HepG2 (cell line): ENCODE data around the gene QRFP. TPM values are rescaled to one million over a fixed set of nuclear protein-coding genes. Genes with fewer than 3 reads are reported as not detected.

ENCODE experiments used
- ATAC-seq: fragments of 200-7000 bp; cut with Tn5 transposase; 3 replicates; pipeline ENCODE4 v1.9.1; 2020; ENCODE audit warnings: mild to moderate bottlenecking, moderate library complexity
- BruUV-seq: library from RNA; stranded (reverse); fragments of 400-500 nt; replicated peaks from 2 replicates; lab custom pipeline; 2021; lab: Mats Ljungman, UMichigan
- CTCF ChIA-PET: fragments of 300-600 bp; formaldehyde crosslinking; extraction: SDS; loops from one replicate; lab custom pipeline; 2021; ENCODE audit warnings: low total read pairs, inconsistent platforms, low intra/inter-chr PET ratio; lab: Yijun Ruan, JAX
- POLR2A ChIA-PET: fragments of 350-600 bp; sonication (Branson Sonifier 250); formaldehyde crosslinking; loops from one replicate; lab custom pipeline; 2020; ENCODE audit warnings: antibody characterized with exemption, inconsistent platforms; lab: Yijun Ruan, JAX
- DNase-seq: peaks from one replicate; pipeline ENCODE4 v3.0.0-alpha.2; 2015; ENCODE audit warnings: low spot score
- FAIRE-seq: peaks from 3 replicates; lab custom pipeline; 2011; peaks lifted over from hg19 to GRCh38; lab: Jason Lieb, UNC
- H2AFZ ChIP-seq: one replicate; pipeline ENCODE4 v1.6.1; 2011; ENCODE audit warnings: low read length, inconsistent platforms
- H3K27ac ChIP-seq: fragments of 300-600 bp; 3 replicates; pipeline ENCODE4 v1.8.0; 2011; ENCODE audit warnings: mixed run types, mild to moderate bottlenecking, mixed read lengths, low read length, inconsistent platforms; ENCODE audit not compliant: insufficient read depth; ENCODE audit errors: extremely low read length
- H3K27me3 ChIP-seq, 2 experiments: fragments of 200-600 bp in 1 of 2; 2 replicates in 1 of 2; 3 replicates in 1 of 2; pipeline versions ENCODE4 v1.6.0 to v1.8.0; 2011; ENCODE audit warnings: low read length in 2 of 2, mild to moderate bottlenecking in 2 of 2, moderate library complexity in 2 of 2, inconsistent platforms in 1 of 2; ENCODE audit not compliant: insufficient read depth in 2 of 2, control insufficient read depth in 1 of 2
- H3K36me3 ChIP-seq, 2 experiments: fragments of 200-600 bp in 1 of 2; replicated peaks in 1 of 2; 2 replicates in 1 of 2; 3 replicates in 1 of 2; pipeline versions ENCODE4 v1.5.1 to v1.8.0; 2011; ENCODE audit warnings: low read length in 2 of 2, inconsistent platforms in 1 of 2; ENCODE audit not compliant: insufficient read depth in 2 of 2, control insufficient read depth in 1 of 2
- H3K4me1 ChIP-seq: 2 replicates; pipeline ENCODE4 v1.5.1; 2012; ENCODE audit warnings: low read length, inconsistent platforms; ENCODE audit not compliant: insufficient read depth
- H3K4me2 ChIP-seq: 2 replicates; pipeline ENCODE4 v1.6.0; 2011; ENCODE audit warnings: low read depth, low read length, inconsistent platforms
- H3K4me3 ChIP-seq, 3 experiments: fragments of 200-600 bp in 1 of 3; sonication (generic), shearing (Covaris generic) in 1 of 3; replicated peaks in 1 of 3; 2 replicates each; pipeline ENCODE4 v1.5.1; 2011 to 2016; ENCODE audit warnings: low read length in 3 of 3, inconsistent platforms in 2 of 3, low read depth in 2 of 3, mild to moderate bottlenecking in 2 of 3, control low read depth in 1 of 3, mixed read lengths in 1 of 3; ENCODE audit not compliant: insufficient read depth in 1 of 3
- H3K79me2 ChIP-seq: one replicate; pipeline ENCODE4 v1.6.1; 2011; ENCODE audit warnings: low read length, inconsistent platforms; ENCODE audit not compliant: insufficient read depth
- H3K9ac ChIP-seq: 2 replicates; pipeline ENCODE4 v1.6.0; 2011; ENCODE audit warnings: mild to moderate bottlenecking, low read depth, low read length, inconsistent platforms; ENCODE audit not compliant: insufficient read depth
- H3K9me3 ChIP-seq: 2 replicates; pipeline ENCODE4 v1.5.1; 2012; ENCODE audit warnings: mild to moderate bottlenecking, low read length
- H4K20me1 ChIP-seq: 2 replicates; pipeline ENCODE4 v1.6.0; 2011; ENCODE audit warnings: inconsistent platforms, mild to moderate bottlenecking, low read length, moderate library complexity; ENCODE audit not compliant: insufficient read depth
- ARID3A ChIP-seq: IDR thresholded peaks from 2 replicates; pipeline ENCODE4 v1.6.1; 2012; ENCODE audit warnings: low read depth, low read length, improper control_type of control experiment
- BATF2 ChIP-seq: sonication (generic); formaldehyde crosslinking; IDR thresholded peaks from 2 replicates; pipeline ENCODE4 v1.8.0; 2022; ENCODE audit warnings: mild to moderate bottlenecking, missing genetic modification reagents, moderate library complexity
- CEBPB ChIP-seq: IDR thresholded peaks from 2 replicates; pipeline ENCODE4 v1.6.1; 2011; ENCODE audit warnings: low read depth, low read length, improper control_type of control experiment, borderline replicate concordance
- CHCHD3 ChIP-seq: sonication (generic); formaldehyde crosslinking; IDR thresholded peaks from 2 replicates; pipeline ENCODE4 v1.8.0; 2022; ENCODE audit warnings: mild to moderate bottlenecking, missing genetic modification reagents, moderate library complexity
- GPBP1L1 ChIP-seq: sonication (generic); formaldehyde crosslinking; IDR thresholded peaks from 2 replicates; pipeline ENCODE4 v1.5.0; 2020; ENCODE audit warnings: mild to moderate bottlenecking, missing genetic modification reagents
- HIVEP1 ChIP-seq: sonication (generic); formaldehyde crosslinking; IDR thresholded peaks from 2 replicates; pipeline ENCODE4 v1.4.0; 2020; ENCODE audit warnings: mild to moderate bottlenecking, missing genetic modification reagents
- IRF2 ChIP-seq: IDR thresholded peaks from 2 replicates; pipeline ENCODE4 v1.6.1; 2018; ENCODE audit warnings: missing genetic modification reagents, missing compliant biosample characterization
- KDM1A ChIP-seq: IDR thresholded peaks from 2 replicates; pipeline ENCODE4 v1.6.1; 2016; ENCODE audit warnings: missing compliant biosample characterization
- MXD1 ChIP-seq: sonication (generic); formaldehyde crosslinking; IDR thresholded peaks from 2 replicates; pipeline ENCODE4 v1.4.0; 2020; ENCODE audit warnings: mild to moderate bottlenecking, missing genetic modification reagents
- NCOA2 ChIP-seq: sonication (generic); formaldehyde crosslinking; IDR thresholded peaks from 2 replicates; pipeline ENCODE4 v1.8.0; 2022; ENCODE audit warnings: inconsistent platforms
- TEF ChIP-seq: sonication (generic); formaldehyde crosslinking; IDR thresholded peaks from 2 replicates; pipeline ENCODE4 v1.5.0; 2020; ENCODE audit warnings: missing genetic modification reagents
- TOPORS ChIP-seq: sonication (generic); formaldehyde crosslinking; IDR thresholded peaks from 2 replicates; pipeline ENCODE4 v1.8.0; 2023; ENCODE audit warnings: mild to moderate bottlenecking, missing genetic modification reagents
- USF2 ChIP-seq, 2 experiments: sonication (generic) in 1 of 2; formaldehyde crosslinking in 1 of 2; IDR thresholded peaks; 2 replicates each; pipeline versions ENCODE4 v1.5.1 to v1.6.1; 2011 to 2020; ENCODE audit warnings: borderline replicate concordance in 1 of 2, low read depth in 1 of 2, low read length in 1 of 2, mild to moderate bottlenecking in 1 of 2, missing genetic modification reagents in 1 of 2, moderate library complexity in 1 of 2
- ZNF20 ChIP-seq: sonication (generic); formaldehyde crosslinking; IDR thresholded peaks from 2 replicates; pipeline ENCODE4 v1.4.0; 2020; ENCODE audit warnings: mild to moderate bottlenecking, moderate library complexity, missing genetic modification reagents
- ZNF773 ChIP-seq: sonication (generic); formaldehyde crosslinking; IDR thresholded peaks from 2 replicates; pipeline ENCODE4 v1.4.0; 2020; ENCODE audit warnings: missing genetic modification reagents, borderline replicate concordance
- ZNF777 ChIP-seq: sonication (generic); formaldehyde crosslinking; IDR thresholded peaks from 2 replicates; pipeline ENCODE4 v1.4.0; 2020; ENCODE audit warnings: missing genetic modification reagents
- ZNF83 ChIP-seq: sonication (generic); formaldehyde crosslinking; IDR thresholded peaks from 2 replicates; pipeline ENCODE4 v1.4.0; 2020; ENCODE audit warnings: missing genetic modification reagents, mild to moderate bottlenecking, borderline replicate concordance
- WGBS: methylation state at CpG from one replicate; pipeline ENCODE4 v1.1.6; 2017; ENCODE audit warnings: low lambda C conversion rate; 5-methylcytosine and 5-hydroxymethylcytosine counted together
- in situ Hi-C: cut with HindIII; loops from 2 replicates; pipeline ENCODE4 v1.10.0; 2017; ENCODE audit warnings: low pct_unique_long_range_greater_than_20kb; ENCODE audit not compliant: extremely low pct_ligation_motif_present
- intact Hi-C: fragments of 100-400 bp; cut with micrococcal nuclease; formaldehyde crosslinking; loops from one replicate; pipeline ENCODE4 v1.10.0; 2022; ENCODE audit not compliant: unreplicated experiment
- polyA plus RNA-seq, 8 experiments: library from polyadenylated mRNA; depleted of rRNA in 3 of 8; stranded (reverse) in 7 of 8; unstranded in 1 of 8; fragments of >200 nt; fragmentation: Illumina TruSeq in 4 of 8; extraction: Trizol in 4 of 8; gene quantifications; 2 replicates each; pipeline versions ENCODE4 v1.2.1 to v1.2.3, GENCODE V29; 2011 to 2016; ENCODE audit warnings: low read depth in 4 of 8, missing spikeins in 1 of 8, mixed read lengths in 1 of 8; ENCODE audit not compliant: insufficient read depth in 1 of 8
- total RNA-seq, 5 experiments: library from RNA; depleted of rRNA; stranded (reverse); fragments of >200 nt; fragmentation: Illumina TruSeq; extraction: Trizol; gene quantifications; 2 replicates each; pipeline ENCODE4 v1.2.3, GENCODE V29; 2016; ENCODE audit warnings: low read depth in 1 of 5

Gene QRFP
- total and polyA plus RNA-seq, 2 of the 13 experiments (the other 11 are each of a cell fraction or from before 2014, with no cell fraction given), result not detected

- no peak overlapping the region for H3K9ac ChIP-seq
- H3K4me1 ChIP-seq, result peaks cover 9% of the 10 kb centered on the region; the same call in 1 of the 2 replicates
- H3K9me3 ChIP-seq, result no peaks in the 10 kb centered on the region
- no TSS peak for BruUV-seq
- no peaks in the 10 kb centered on the region for H3K36me3 ChIP-seq
- in situ Hi-C loops, result no loop called here
- no peak overlapping the region for H3K4me2 ChIP-seq
- DNase-seq (no peak), FAIRE-seq (no peak), ATAC-seq (no peak)
- 24% methylated on average over 14 of the region's 33 CpGs for WGBS
- no peaks in the 10 kb centered on the region for H3K79me2 ChIP-seq
- H4K20me1 ChIP-seq, result no peaks in the 10 kb centered on the region
- no peak overlapping the region for H3K4me3 ChIP-seq
- peaks cover 45 to 99% of the 10 kb centered on the region in 2 experiments for H3K27me3 ChIP-seq
- intact Hi-C loops, result no loop called here
- H3K27ac ChIP-seq, result no peak overlapping the region
- H2AFZ ChIP-seq, result no peak overlapping the region
- CTCF ChIA-PET, result no interaction called here
- POLR2A ChIA-PET, result no interaction called here
- no peak for TF ChIP-seq HIVEP1 (CRISPR knock-in tag)
- TF ChIP-seq NCOA2 (CRISPR knock-in tag), result no peak
- TF ChIP-seq ZNF777 (CRISPR knock-in tag), result no peak
- TF ChIP-seq IRF2 (CRISPR knock-in tag), result no peak
- TF ChIP-seq TOPORS (CRISPR knock-in tag), result no peak
- TF ChIP-seq ZNF83 (CRISPR knock-in tag), result no peak
- TF ChIP-seq TEF (CRISPR knock-in tag), result no peak
- no peak; the same call in 1 of the 2 replicates for TF ChIP-seq CEBPB
- TF ChIP-seq GPBP1L1 (CRISPR knock-in tag), result no peak
- TF ChIP-seq KDM1A, result no peak
- TF ChIP-seq ZNF20 (CRISPR knock-in tag), result no peak
- TF ChIP-seq MXD1 (CRISPR knock-in tag), result no peak
- no peak for TF ChIP-seq USF2 (IDR thresholded peaks at IDR 0.05; ENCODE audit: low read depth, low read length)
- TF ChIP-seq USF2 (CRISPR knock-in tag; IDR thresholded peaks at IDR 0.05; ENCODE audit: borderline replicate concordance), result no peak
- no peak for TF ChIP-seq BATF2 (CRISPR knock-in tag)
- TF ChIP-seq CHCHD3 (CRISPR knock-in tag), result no peak
- no peak for TF ChIP-seq ARID3A
- TF ChIP-seq ZNF773 (CRISPR knock-in tag), result no peak
Measured at GRCh38 chr9:130918826-130919558, 22.4 kb upstream of the QRFP start.
